Erythroblast (primary cell): ENCODE measurements around the gene SNX24.

Experiments
- GATA1 ChIP-seq: IDR thresholded peaks from 2 replicates; pipeline ENCODE4 v1.6.1; 2011; ENCODE audit warnings: low read depth, mild to moderate bottlenecking, control low read depth, low read length, moderate library complexity
- POLR2A ChIP-seq: IDR thresholded peaks from 2 replicates; pipeline ENCODE4 v1.6.1; 2011; ENCODE audit warnings: mild to moderate bottlenecking, low read length

DNA sequence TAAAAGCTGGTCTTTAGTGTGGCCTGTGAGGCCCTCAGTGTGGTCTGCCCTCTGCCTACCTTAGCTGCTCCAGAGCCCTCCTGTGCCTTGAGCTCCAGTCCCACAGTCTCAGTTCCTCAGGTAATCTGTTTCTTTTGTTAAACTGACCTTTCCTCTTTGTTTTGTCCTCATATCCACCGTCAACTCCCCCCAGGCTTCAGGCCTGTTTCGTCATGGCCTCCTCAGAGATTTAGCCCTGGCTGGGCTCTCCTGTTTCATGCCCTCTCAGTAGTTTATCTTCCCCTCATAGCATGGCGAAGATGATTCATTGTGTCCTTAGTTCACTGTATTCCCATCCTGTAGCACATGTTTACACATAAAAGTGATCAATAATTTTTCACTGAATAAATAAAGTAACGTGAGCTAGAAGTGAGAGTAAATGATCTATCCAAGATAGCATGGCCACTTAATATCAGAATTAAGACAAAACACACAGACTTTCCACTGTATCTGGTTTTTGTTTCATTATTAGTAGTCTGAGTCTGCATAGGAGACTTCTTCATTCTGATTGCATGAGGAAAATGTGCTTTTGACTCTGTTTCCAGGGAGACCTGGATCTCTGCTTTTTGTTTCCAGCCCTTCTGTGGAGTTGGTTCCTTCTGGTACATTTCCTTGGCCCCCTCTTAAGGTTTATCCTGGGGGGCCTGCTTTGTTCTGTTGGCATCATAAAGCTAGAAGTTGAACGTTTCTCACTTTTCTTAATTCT lies 70.5 kb downstream of the SNX24 start:
- no peak for TF ChIP-seq POLR2A
- no peak for TF ChIP-seq GATA1
